Smooth muscle cell (in vitro differentiated cells): Measurements from ENCODE around the gene FGFR2. TPM values are rescaled to one million over a fixed set of nuclear protein-coding genes. Genes with fewer than 3 reads are reported as not detected.

Experiments used
- DNase-seq: peaks from one replicate; lab custom pipeline; 2025; ENCODE audit not compliant: unreplicated experiment; lab: John Stamatoyannopoulos, UW
- H2AFZ ChIP-seq: fragments of 200-600 bp; sonication (generic); 2 replicates; pipeline ENCODE4 v1.6.0; 2016; ENCODE audit warnings: antibody characterized with exemption, low read depth, mild to moderate bottlenecking
- H3F3A ChIP-seq: fragments of 200-600 bp; sonication (generic); 2 replicates; pipeline ENCODE4 v1.6.0; 2017; ENCODE audit warnings: antibody characterized with exemption, low read depth
- H3K27ac ChIP-seq: fragments of 200-600 bp; sonication (generic); 2 replicates; pipeline ENCODE4 v1.5.1; 2016; ENCODE audit warnings: low read depth, mild to moderate bottlenecking
- H3K27me3 ChIP-seq: fragments of 200-600 bp; sonication (generic); 2 replicates; pipeline ENCODE4 v1.6.1; 2016; ENCODE audit warnings: low read depth, mild to moderate bottlenecking
- H3K36me3 ChIP-seq: fragments of 200-600 bp; sonication (generic); 2 replicates; pipeline ENCODE4 v1.5.1; 2016; ENCODE audit warnings: low read depth
- H3K4me1 ChIP-seq: fragments of 200-600 bp; sonication (generic); 2 replicates; pipeline ENCODE4 v1.5.1; 2016; ENCODE audit warnings: low read depth
- H3K4me2 ChIP-seq: fragments of 200-600 bp; sonication (generic); 2 replicates; pipeline ENCODE4 v1.6.0; 2016; ENCODE audit warnings: mild to moderate bottlenecking
- H3K4me3 ChIP-seq: fragments of 200-600 bp; sonication (generic); 2 replicates; pipeline ENCODE4 v1.5.1; 2016; ENCODE audit warnings: mild to moderate bottlenecking
- H3K79me2 ChIP-seq: fragments of 200-600 bp; sonication (generic); 2 replicates; pipeline ENCODE4 v1.6.0; 2016; ENCODE audit warnings: low read depth, mild to moderate bottlenecking
- H3K9ac ChIP-seq: fragments of 200-600 bp; sonication (generic); 2 replicates; pipeline ENCODE4 v1.6.0; 2016; ENCODE audit warnings: low read depth
- H3K9me3 ChIP-seq: fragments of 200-600 bp; sonication (generic); replicated peaks from 2 replicates; pipeline ENCODE4 v1.5.1; 2016; ENCODE audit warnings: low read depth
- H4K20me1 ChIP-seq: fragments of 200-600 bp; sonication (generic); 2 replicates; pipeline ENCODE4 v1.6.0; 2016; ENCODE audit warnings: low read depth
- CTCF ChIP-seq: fragments of 200-600 bp; sonication (generic); IDR thresholded peaks from 2 replicates; pipeline ENCODE4 v1.5.1; 2017; ENCODE audit warnings: borderline replicate concordance, mild to moderate bottlenecking, antibody characterized with exemption; ENCODE audit not compliant: insufficient read depth, poor library complexity, severe bottlenecking
- WGBS: methylation state at CpG from one replicate; pipeline ENCODE4 v1.1.7; 2016; ENCODE audit warnings: low lambda C conversion rate; 5-methylcytosine and 5-hydroxymethylcytosine counted together
- polyA plus RNA-seq: library from polyadenylated mRNA; unstranded; fragments of >200 nt; fragmentation: Nextera tagmentation; extraction: Ambion mirVana; gene quantifications from 2 replicates; pipeline ENCODE4 v1.2.1, GENCODE V29; 2016
- total RNA-seq: library from RNA; depleted of rRNA; stranded (reverse); fragments of >200 nt; gene quantifications from 2 replicates; pipeline ENCODE4 v1.2.3, GENCODE V29; 2014

FGFR2 gene
- total and polyA plus RNA-seq, 2 experiments from 2014 or later, result 85.9 to 103 TPM

- no peaks in the 10 kb centered on the region for H3K27me3 ChIP-seq
- H2AFZ ChIP-seq, result no peak overlapping the region
- WGBS, result 24% methylated on average over 14 of the region's 14 CpGs
- H3K79me2 ChIP-seq, result peaks cover 89% of the 10 kb centered on the region
- H3K4me1 ChIP-seq, result peaks cover 20% of the 10 kb centered on the region
- peak overlapping the region; percentile 82 for H3K27ac ChIP-seq
- peak overlapping the region; percentile 29 for H3K4me3 ChIP-seq
- DNase-seq, result no peak
- H4K20me1 ChIP-seq, result peaks cover 98% of the 10 kb centered on the region
- H3K9me3 ChIP-seq, result no peaks in the 10 kb centered on the region
- H3K4me2 ChIP-seq, result peak overlapping the region; percentile 80
- peaks cover 11% of the 10 kb centered on the region for H3F3A ChIP-seq
- H3K36me3 ChIP-seq, result no peaks in the 10 kb centered on the region
- no peak for TF ChIP-seq CTCF
- H3K9ac ChIP-seq, result peak overlapping the region; percentile 7
Measured at GRCh38 chr10:121574519-121575166, 23.6 kb downstream of the FGFR2 start.

- H3K27ac ChIP-seq, result no peak overlapping the region
- peaks cover 12% of the 10 kb centered on the region for H3K4me1 ChIP-seq
- H4K20me1 ChIP-seq, result peaks cover 98% of the 10 kb centered on the region
- no peak for TF ChIP-seq CTCF
- no peak overlapping the region for H2AFZ ChIP-seq
- DNase-seq, result no peak
- no peaks in the 10 kb centered on the region for H3K9me3 ChIP-seq
- H3K36me3 ChIP-seq, result no peaks in the 10 kb centered on the region
- WGBS, result 65% methylated on average over 8 of the region's 8 CpGs
- H3K27me3 ChIP-seq, result no peaks in the 10 kb centered on the region
- H3K4me2 ChIP-seq, result no peak overlapping the region
- H3K9ac ChIP-seq, result no peak overlapping the region
- peaks cover 89% of the 10 kb centered on the region for H3K79me2 ChIP-seq
- no peak overlapping the region for H3K4me3 ChIP-seq
- H3F3A ChIP-seq, result peaks cover 6% of the 10 kb centered on the region
Measured at GRCh38 chr10:121573538-121573941, 24.7 kb downstream of the FGFR2 start.

- H3K9me3 ChIP-seq, result no peaks in the 10 kb centered on the region
- H3K79me2 ChIP-seq, result peaks cover 89% of the 10 kb centered on the region
- H3K4me1 ChIP-seq, result peaks cover 16% of the 10 kb centered on the region
- H3K27me3 ChIP-seq, result no peaks in the 10 kb centered on the region
- TF ChIP-seq CTCF, result no peak
- no peak for DNase-seq
- H4K20me1 ChIP-seq, result peaks cover 98% of the 10 kb centered on the region
- H3K4me2 ChIP-seq, result no peak overlapping the region
- H2AFZ ChIP-seq, result no peak overlapping the region
- H3K9ac ChIP-seq, result no peak overlapping the region
- no peaks in the 10 kb centered on the region for H3K36me3 ChIP-seq
- no peak overlapping the region for H3K4me3 ChIP-seq
- peaks cover 10% of the 10 kb centered on the region for H3F3A ChIP-seq
- H3K27ac ChIP-seq, result no peak overlapping the region
- WGBS, result 70% methylated on average over 14 of the region's 14 CpGs
Measured at GRCh38 chr10:121572859-121573537, 25.2 kb downstream of the FGFR2 start.
